Fibroblast of lung (primary cell): ENCODE measurements around the gene DPH7. TPM values are rescaled to one million over a fixed set of nuclear protein-coding genes. Genes with fewer than 3 reads are reported as not detected.

Experiments used
- DNase-seq, 2 donors: peaks; one replicate each; pipeline versions ENCODE4 v3.0.0 to v3.0.0-alpha.2; 2010; ENCODE audit warnings: low read depth in 2 of 2
- H2AFZ ChIP-seq: 2 replicates; pipeline ENCODE4 v1.5.1; 2012; ENCODE audit warnings: low read length, control low read depth, inconsistent platforms
- H3K27ac ChIP-seq: 2 replicates; pipeline ENCODE4 v1.5.1; 2011; ENCODE audit warnings: low read length, control low read depth; ENCODE audit not compliant: insufficient read depth
- H3K27me3 ChIP-seq: 2 replicates; pipeline ENCODE4 v1.5.1; 2011; ENCODE audit warnings: mild to moderate bottlenecking, low read length; ENCODE audit not compliant: control insufficient read depth, insufficient read depth
- H3K36me3 ChIP-seq: 2 replicates; pipeline ENCODE4 v1.5.1; 2011; ENCODE audit warnings: low read length; ENCODE audit not compliant: control insufficient read depth, insufficient read depth
- H3K4me1 ChIP-seq: 2 replicates; pipeline ENCODE4 v1.5.1; 2011; ENCODE audit warnings: low read length; ENCODE audit not compliant: control insufficient read depth, insufficient read depth; ENCODE audit errors: extremely low read depth
- H3K4me2 ChIP-seq: 2 replicates; pipeline ENCODE4 v1.5.1; 2011; ENCODE audit warnings: low read length, control low read depth; ENCODE audit not compliant: insufficient read depth; ENCODE audit errors: extremely low read depth
- H3K4me3 ChIP-seq, 4 experiments: fragments of 200-600 bp in 1 of 4; sonication (generic) in 1 of 4; replicated peaks in 1 of 4; 2 replicates each; pipeline ENCODE4 v1.5.1; 2011 to 2016; ENCODE audit warnings: low read length in 4 of 4, low read depth in 3 of 4, mild to moderate bottlenecking in 3 of 4, control low read depth in 2 of 4, inconsistent platforms in 1 of 4, mixed read lengths in 1 of 4; ENCODE audit not compliant: insufficient read depth in 1 of 4; ENCODE audit errors: control extremely low read depth in 1 of 4
- H3K79me2 ChIP-seq: 2 replicates; pipeline ENCODE4 v1.5.1; 2012; ENCODE audit warnings: mild to moderate bottlenecking, low read length, inconsistent platforms; ENCODE audit not compliant: control insufficient read depth, insufficient read depth
- H3K9ac ChIP-seq: 2 replicates; pipeline ENCODE4 v1.5.1; 2011; ENCODE audit warnings: mild to moderate bottlenecking, low read length, control low read depth; ENCODE audit not compliant: insufficient read depth
- H3K9me3 ChIP-seq: 2 replicates; pipeline ENCODE4 v1.5.1; 2012; ENCODE audit warnings: low read depth, low read length; ENCODE audit not compliant: control insufficient read depth, insufficient read depth
- H4K20me1 ChIP-seq: 2 replicates; pipeline ENCODE4 v1.5.1; 2011; ENCODE audit warnings: low read length; ENCODE audit not compliant: control insufficient read depth, insufficient read depth; ENCODE audit errors: extremely low read depth
- CTCF ChIP-seq, 2 donors: IDR thresholded peaks in 1 of 2; conservative IDR thresholded peaks in 1 of 2; 1 replicate in 1 of 2; 2 replicates in 1 of 2; pipeline ENCODE4 v1.5.1; 2011 to 2012; ENCODE audit warnings: low read length in 2 of 2, control low read depth in 1 of 2, inconsistent platforms in 1 of 2, low read depth in 1 of 2, mild to moderate bottlenecking in 1 of 2
- EZH2 ChIP-seq: IDR thresholded peaks from 2 replicates; pipeline ENCODE4 v1.5.1; 2012; ENCODE audit warnings: low read length, control low read depth, mild to moderate bottlenecking; ENCODE audit errors: missing control alignments
- polyA plus RNA-seq, 2 donors: library from polyadenylated mRNA; depleted of rRNA in 1 of 2; stranded (reverse) in 1 of 2; unstranded in 1 of 2; fragments of >200 nt; gene quantifications; 2 replicates each; pipeline ENCODE4 v1.2.1, GENCODE V29; 2011 to 2012; ENCODE audit warnings: missing spikeins in 1 of 2
- total RNA-seq: library from RNA; depleted of rRNA; stranded (reverse); fragments of >200 nt; gene quantifications from 2 replicates; pipeline ENCODE4 v1.2.1, GENCODE V29; 2014

DPH7 gene
- total and polyA plus RNA-seq, 2 donors (not counting 1 experiment from before 2014, with no cell fraction given): 15.7 to 20.6 TPM

- H3K27ac ChIP-seq: no peak overlapping the region
- H3K36me3 ChIP-seq: no peaks in the 10 kb centered on the region
- no peak overlapping the region for H3K4me3 ChIP-seq
- no peaks in the 10 kb centered on the region for H4K20me1 ChIP-seq
- peaks cover 3% of the 10 kb centered on the region for H3K27me3 ChIP-seq
- peak overlapping the region; percentile 13 for H3K4me2 ChIP-seq
- no peaks in the 10 kb centered on the region for H3K9me3 ChIP-seq
- no peak overlapping the region for H2AFZ ChIP-seq
- no peaks in the 10 kb centered on the region for H3K79me2 ChIP-seq
- DNase-seq: no peak
- no peaks in the 10 kb centered on the region for H3K4me1 ChIP-seq
- no peak for TF ChIP-seq CTCF (conservative IDR thresholded peaks at IDR 0.05 in 1 of 2, IDR thresholded peaks at IDR 0.05 in 1 of 2; ENCODE audit: low read depth in 1 of 2, low read length in 2 of 2)
- TF ChIP-seq EZH2: no peak
- H3K9ac ChIP-seq: no peak overlapping the region
These were observed 47.5 kb downstream of the DPH7 start for GRCh38 chr9:137531099-137531765.

GRCh38 chr9:137530331-137530730 lies 48.4 kb downstream of the DPH7 start:
- H3K4me2 ChIP-seq: no peak overlapping the region
- H3K9me3 ChIP-seq: no peaks in the 10 kb centered on the region
- no peaks in the 10 kb centered on the region for H3K79me2 ChIP-seq
- H2AFZ ChIP-seq: no peak overlapping the region
- no peaks in the 10 kb centered on the region for H3K4me1 ChIP-seq
- H3K27ac ChIP-seq: no peak overlapping the region
- H3K4me3 ChIP-seq: no peak overlapping the region
- DNase-seq: no peak
- no peak for TF ChIP-seq CTCF (conservative IDR thresholded peaks at IDR 0.05 in 1 of 2, IDR thresholded peaks at IDR 0.05 in 1 of 2; ENCODE audit: low read depth in 1 of 2, low read length in 2 of 2)
- no peak for TF ChIP-seq EZH2
- peaks cover 3% of the 10 kb centered on the region for H3K27me3 ChIP-seq
- H4K20me1 ChIP-seq: no peaks in the 10 kb centered on the region
- no peaks in the 10 kb centered on the region for H3K36me3 ChIP-seq
- no peak overlapping the region for H3K9ac ChIP-seq

- Histone ChIP-seq H3K4me3 (no peak overlapping the region), H3K79me2 (no peaks in the 10 kb centered on the region), H3K27me3 (peaks cover 3% of the 10 kb centered on the region), H3K9me3 (no peaks in the 10 kb centered on the region), H3K27ac (no peak overlapping the region), H3K4me1 (no peaks in the 10 kb centered on the region), H3K36me3 (no peaks in the 10 kb centered on the region), H4K20me1 (no peaks in the 10 kb centered on the region), H2AFZ (no peak overlapping the region), H3K4me2 (no peak overlapping the region), H3K9ac (no peak overlapping the region)
- TF ChIP-seq EZH2: no peak
- no peak for TF ChIP-seq CTCF (conservative IDR thresholded peaks at IDR 0.05 in 1 of 2, IDR thresholded peaks at IDR 0.05 in 1 of 2; ENCODE audit: low read depth in 1 of 2, low read length in 2 of 2)
- DNase-seq: no peak
These were observed 53.8 kb downstream of the DPH7 start for GRCh38 chr9:137524981-137525317.
